RKO (cell line): ENCODE results near the gene CELF1.
A peak's percentile ranks its signal among the peaks of the same experiment; 100 is the strongest.

Experiments
- DNase-seq: peaks from one replicate; pipeline ENCODE4 v3.0.0-alpha.2; 2016; ENCODE audit warnings: low spot score

CELF1 gene

DNA sequence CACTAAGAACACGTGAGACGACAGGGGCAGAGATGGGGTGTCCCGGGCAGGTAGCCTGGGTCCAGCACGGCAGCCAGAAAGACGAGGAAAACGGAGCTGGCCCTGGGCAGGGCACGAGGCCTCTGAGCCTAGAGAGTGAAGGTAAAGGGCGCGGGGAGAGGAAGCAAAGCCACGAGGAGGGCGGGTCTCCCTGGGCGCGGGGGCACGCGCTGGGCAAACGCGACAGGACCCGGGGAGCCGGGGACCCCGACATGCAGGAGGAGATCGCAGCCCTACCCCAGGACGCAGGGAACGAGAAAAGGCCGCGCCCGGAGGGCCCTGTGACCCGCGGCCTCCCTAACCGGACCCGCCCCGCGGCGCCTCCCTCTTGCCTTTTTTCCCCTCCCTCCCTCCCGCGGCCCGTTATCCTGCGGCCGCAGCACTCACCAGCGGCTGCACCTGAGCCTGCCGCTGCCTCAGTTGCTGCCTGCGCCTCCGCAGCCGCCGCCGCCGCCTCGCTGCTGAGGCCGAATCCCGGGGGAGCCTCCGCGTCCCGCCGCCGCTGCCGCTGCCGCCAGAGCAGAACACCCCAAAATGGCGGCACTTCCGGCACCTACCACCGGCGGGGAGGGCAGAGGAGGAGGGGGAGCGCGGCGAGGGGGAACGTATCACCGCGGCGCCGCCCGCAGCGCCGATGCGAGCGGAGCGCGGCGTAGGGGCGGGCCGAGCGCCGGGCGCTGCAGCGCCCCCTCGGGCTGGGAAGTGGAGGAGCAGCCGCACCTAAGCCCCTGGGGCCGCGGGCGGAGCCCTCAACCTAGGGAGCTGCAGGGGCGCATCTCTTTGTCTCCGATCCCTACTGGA is at the start of gene CELF1:
Gene CELF1, minus strand, starts transcription at position 567 of the 840 bp plus-strand sequence. CDS start 53,609 bp downstream, outside the sequence.
- peak; percentile 89 for DNase-seq

- DNase-seq: no peak
Measured at GRCh38 chr11:47599902-47600301, 47.0 kb upstream of the CELF1 start.

DNA sequence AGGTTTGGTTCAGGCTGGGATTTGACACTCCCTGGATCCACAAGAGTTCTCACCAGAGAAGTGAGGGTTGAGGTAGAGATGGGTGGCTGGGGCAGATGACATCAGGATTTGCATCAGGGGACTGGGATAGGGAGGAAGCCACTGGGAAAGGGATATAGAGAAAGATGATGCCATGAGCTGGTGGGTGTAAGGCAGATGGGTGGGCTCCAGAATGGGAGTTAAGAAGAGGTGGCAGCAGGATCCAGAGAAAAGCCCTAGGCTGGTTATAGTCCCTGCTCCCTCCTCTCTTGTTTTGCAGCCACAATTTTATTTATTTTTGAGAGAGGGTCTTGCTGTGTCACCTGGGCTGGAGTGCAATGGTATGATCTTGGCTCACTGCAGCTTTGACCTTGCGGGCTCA is 43.0 kb upstream of the CELF1 start:
- DNase-seq: no peak

- no peak for DNase-seq
Measured at GRCh38 chr11:47595029-47595428, 42.1 kb upstream of the CELF1 start.

GRCh38 chr11:47593934-47594855 is 41.3 kb upstream of the CELF1 start, which contains the start of gene C1QTNF4:
TSS of gene C1QTNF4 (minus strand) at chr11:47594411. CDS start at chr11:47590810, 3,601 bp downstream.
- DNase-seq: no peak

DNA sequence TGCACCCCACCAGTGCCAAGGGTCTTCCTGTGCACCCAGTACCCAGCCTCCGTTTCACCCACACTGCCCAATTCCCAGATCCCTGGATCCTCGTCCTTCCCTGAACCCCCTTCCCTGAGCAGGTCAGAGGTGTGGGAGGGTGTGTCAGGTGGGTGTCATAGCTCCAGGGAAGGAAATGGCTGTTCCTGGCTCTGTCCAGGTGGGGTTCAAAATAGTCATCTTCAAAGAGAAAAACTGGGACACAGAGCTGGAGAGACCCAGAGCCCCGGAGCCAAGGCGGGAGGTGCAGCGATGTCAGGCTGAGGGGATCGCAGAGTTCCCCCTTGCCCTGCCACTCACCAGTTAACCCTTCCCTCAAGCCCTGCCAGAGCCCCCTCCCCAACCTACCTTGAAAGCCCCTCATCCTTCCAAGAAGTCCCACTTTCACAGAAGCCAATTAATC is 40.6 kb upstream of the CELF1 start:
- no peak for DNase-seq

- DNase-seq: no peak
Measured at GRCh38 chr11:47592970-47593369, 40.0 kb upstream of the CELF1 start.

- no peak for DNase-seq
Measured at GRCh38 chr11:47592251-47592650, 39.3 kb upstream of the CELF1 start.

GRCh38 chr11:47591764-47592163 is 38.8 kb upstream of the CELF1 start:
- no peak for DNase-seq

DNA sequence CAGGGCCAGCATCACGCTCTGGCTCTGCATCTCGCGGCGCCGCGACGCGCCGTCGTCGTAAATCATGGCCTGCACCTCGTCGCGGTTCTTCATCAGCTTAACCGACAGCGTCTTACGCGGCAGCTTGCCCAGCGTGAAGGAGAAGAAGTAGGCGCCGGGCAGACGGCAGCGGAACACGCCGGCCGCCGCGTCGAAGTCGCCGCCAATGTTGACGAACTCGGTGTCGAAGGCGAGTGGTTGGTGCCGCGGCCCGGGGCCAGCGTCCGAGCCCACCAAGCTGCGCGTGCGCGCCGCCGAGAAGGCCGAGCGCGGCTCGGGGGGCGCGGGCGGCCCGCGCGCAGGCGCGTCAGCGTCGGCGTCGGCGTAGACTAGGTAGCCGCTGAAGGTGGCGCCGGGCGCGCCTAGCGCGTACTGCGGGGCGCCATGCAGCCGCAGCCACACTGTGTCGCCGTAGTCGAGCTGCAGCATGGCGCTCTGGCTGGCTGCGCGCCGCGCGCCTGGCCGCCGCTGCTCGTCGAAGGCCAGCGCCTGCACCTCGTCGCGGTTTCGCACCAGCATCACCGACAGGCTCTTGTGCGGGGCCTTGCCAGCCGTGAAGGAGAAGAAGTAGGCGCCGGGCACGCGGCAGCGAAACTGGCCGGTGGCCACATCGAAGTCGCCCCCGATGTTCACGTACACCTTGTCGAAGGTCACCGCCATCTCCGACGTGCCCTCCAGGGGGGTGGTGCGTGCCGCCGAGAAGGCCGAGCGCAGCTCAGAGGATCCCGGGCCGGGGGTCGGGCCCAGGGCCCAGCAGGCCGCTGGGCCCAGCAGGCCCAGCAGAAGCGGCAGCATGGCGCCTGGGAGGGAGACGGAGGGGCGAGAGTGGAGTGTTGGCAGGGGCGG is 37.3 kb upstream of the CELF1 start:
- DNase-seq: no peak

- DNase-seq: no peak
Measured at GRCh38 chr11:47589584-47589976, 36.6 kb upstream of the CELF1 start.

DNA sequence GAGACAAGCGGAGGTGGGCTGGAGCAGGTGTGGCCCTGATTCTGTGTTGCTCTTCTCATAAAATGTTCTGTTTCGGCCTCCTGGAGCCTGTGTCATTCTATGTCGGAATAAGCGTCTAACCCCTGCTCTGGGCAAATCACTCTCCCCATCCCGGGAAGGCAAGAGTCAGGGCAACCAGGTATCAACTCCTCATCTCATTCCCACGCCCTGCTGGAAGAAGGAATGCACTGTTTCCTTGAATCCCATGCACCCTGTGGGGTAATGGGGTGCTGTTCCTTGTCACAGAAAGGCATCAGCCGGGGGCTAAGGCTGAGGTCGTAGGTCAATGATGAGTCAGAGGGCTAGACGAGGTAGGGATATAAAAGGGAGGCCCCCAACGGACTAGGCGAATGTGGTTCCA is 36.2 kb upstream of the CELF1 start:
- no peak for DNase-seq

GRCh38 chr11:47587723-47588326 is 34.9 kb upstream of the CELF1 start:
- DNase-seq: no peak

DNA sequence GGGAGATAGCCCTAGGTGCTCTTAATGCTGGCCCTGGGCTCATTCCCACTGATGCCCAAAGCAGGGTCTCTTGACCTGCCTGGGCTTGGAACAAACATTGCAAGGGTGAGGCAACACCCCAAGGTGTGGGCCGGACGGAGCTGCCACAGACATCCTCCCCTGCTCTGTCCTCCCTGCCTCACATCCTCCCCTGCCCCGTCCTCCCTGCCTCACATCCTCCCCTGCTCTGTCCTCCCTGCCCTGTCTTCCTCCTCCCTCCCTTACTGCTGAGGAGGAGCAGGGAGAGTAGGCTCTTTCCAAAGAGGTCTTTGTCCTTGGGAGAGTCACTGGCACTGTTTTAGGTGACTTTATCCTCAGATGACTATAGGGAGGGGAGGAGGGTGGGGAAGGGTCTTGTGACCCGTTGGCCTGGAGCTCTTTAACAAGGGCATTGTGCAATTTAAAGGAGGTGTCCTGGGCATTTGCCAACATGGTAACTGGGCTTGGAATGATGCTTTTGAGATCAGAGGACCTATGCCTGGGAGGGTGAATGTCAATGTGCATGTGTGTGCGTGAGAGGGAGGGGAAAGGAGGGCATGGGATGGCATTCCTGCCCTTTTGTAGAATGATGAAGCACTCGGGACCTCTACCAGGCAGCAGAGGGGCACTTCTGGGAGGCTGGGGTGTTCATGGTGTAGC is 34.2 kb upstream of the CELF1 start:
- DNase-seq: no peak

GRCh38 chr11:47586098-47586855 is 33.3 kb upstream of the CELF1 start, which contains the start of gene FAM180B:
TSS of gene FAM180B (plus strand) at chr11:47586678. CDS start at chr11:47586769, 91 bp downstream.
- DNase-seq: no peak

DNA sequence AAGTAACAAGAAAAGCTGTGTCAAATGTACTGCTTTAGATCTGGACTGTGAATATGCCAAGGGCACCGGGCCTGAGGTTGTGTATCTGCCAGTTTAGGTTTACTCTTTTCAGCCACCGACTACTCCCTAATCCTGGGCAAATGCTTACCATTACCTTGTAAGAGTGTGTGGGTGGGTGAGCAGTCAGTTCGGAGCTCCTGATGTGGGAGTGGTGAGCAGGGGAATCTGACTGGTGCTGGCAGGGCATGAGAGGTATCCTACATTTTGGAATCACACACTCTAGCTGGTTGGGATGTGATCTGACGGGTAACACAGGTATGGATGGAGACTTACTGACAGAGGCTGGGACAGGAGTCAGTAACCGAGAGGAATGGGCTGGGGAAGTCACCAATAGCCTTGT is 30.9 kb upstream of the CELF1 start:
- DNase-seq: no peak

GRCh38 chr11:47578524-47579494 is 25.9 kb upstream of the CELF1 start, which contains the start of the genes KBTBD4 and NDUFS3:
TSS of gene KBTBD4 (minus strand) at chr11:47578970. CDS start at chr11:47578951, 19 bp downstream.
TSS of gene NDUFS3 (plus strand) at chr11:47579074. CDS start at chr11:47579092, 18 bp downstream.
- DNase-seq: peak; percentile 91

- no peak for DNase-seq
Measured at GRCh38 chr11:47577460-47578041, 24.6 kb upstream of the CELF1 start.
